HG03196 (cell line): ENCODE results near the gene ZFP1.

Experiments used
- ATAC-seq: cut with Tn5 transposase; IDR thresholded peaks from one replicate; pipeline ENCODE4 v1.9.1; 2021; ENCODE audit not compliant: unreplicated experiment

Gene ZFP1

GRCh38 chr16:75148311-75149195, at the start of gene ZFP1:
Gene ZFP1, plus strand, starts transcription at chr16:75148524. Its CDS starts 4,428 bp downstream, at chr16:75152952.
- ATAC-seq = peak; percentile 80

- ATAC-seq = no peak
Measured at GRCh38 chr16:75099075-75099667, 49.2 kb upstream of the ZFP1 start.

- no peak for ATAC-seq
Measured at GRCh38 chr16:75099738-75100602, 48.4 kb upstream of the ZFP1 start.

GRCh38 chr16:75100603-75100990, 47.7 kb upstream of the ZFP1 start:
- ATAC-seq = no peak

GRCh38 chr16:75101635-75102034, 46.7 kb upstream of the ZFP1 start:
- no peak for ATAC-seq

GRCh38 chr16:75102595-75102994, 45.7 kb upstream of the ZFP1 start:
- ATAC-seq = no peak

GRCh38 chr16:75103994-75104393, 44.3 kb upstream of the ZFP1 start:
- ATAC-seq = no peak

GRCh38 chr16:75104836-75105235, 43.5 kb upstream of the ZFP1 start:
- no peak for ATAC-seq

- no peak for ATAC-seq
Measured at GRCh38 chr16:75105306-75106061, 42.8 kb upstream of the ZFP1 start.

GRCh38 chr16:75106351-75107274, 41.7 kb upstream of the ZFP1 start:
- ATAC-seq = no peak

- no peak for ATAC-seq
Measured at GRCh38 chr16:75107505-75107904, 40.8 kb upstream of the ZFP1 start.

- peak; percentile 42 for ATAC-seq
Measured at GRCh38 chr16:75108792-75109731, 39.3 kb upstream of the ZFP1 start.

- ATAC-seq = no peak
Measured at GRCh38 chr16:75109732-75110243, 38.5 kb upstream of the ZFP1 start.

GRCh38 chr16:75110637-75111513, 37.4 kb upstream of the ZFP1 start:
- peak; percentile 54 for ATAC-seq

- ATAC-seq = no peak
Measured at GRCh38 chr16:75111514-75111940, 36.8 kb upstream of the ZFP1 start.

- no peak for ATAC-seq
Measured at GRCh38 chr16:75111961-75112733, 36.2 kb upstream of the ZFP1 start.
